HepG2 (cell line): ENCODE measurements around the gene GABRR3. TPM values are rescaled to one million over a fixed set of nuclear protein-coding genes. Genes with fewer than 3 reads are reported as not detected.

Experiments used
- EHMT2 ChIP-seq: fragments of 200-600 bp; sonication (generic); IDR thresholded peaks from 2 replicates; pipeline ENCODE4 v1.7.0; 2017; ENCODE audit warnings: antibody characterized with exemption, low read depth, low read length, borderline replicate concordance
- GABPB1 ChIP-seq: IDR thresholded peaks from 2 replicates; pipeline ENCODE4 v1.6.1; 2016; ENCODE audit warnings: mild to moderate bottlenecking, missing genetic modification reagents, moderate library complexity, missing compliant biosample characterization
- HOXD1 ChIP-seq: sonication (generic); formaldehyde crosslinking; IDR thresholded peaks from 2 replicates; pipeline ENCODE4 v1.5.0; 2020; ENCODE audit warnings: missing genetic modification reagents
- PHF21A ChIP-seq: sonication (generic); formaldehyde crosslinking; IDR thresholded peaks from 2 replicates; pipeline ENCODE4 v1.5.0; 2020; ENCODE audit warnings: mild to moderate bottlenecking, missing genetic modification reagents
- TCF7 ChIP-seq: sonication (generic); IDR thresholded peaks from 2 replicates; pipeline ENCODE4 v1.6.1; 2016; ENCODE audit warnings: antibody characterized with exemption, low read depth
- XRCC5 ChIP-seq: fragments of 200-400 bp; formaldehyde crosslinking; optimal IDR thresholded peaks from 2 replicates; pipeline ENCODE3; 2017; ENCODE audit warnings: mild to moderate bottlenecking, low read length
- ZNF3 ChIP-seq: IDR thresholded peaks from 2 replicates; pipeline ENCODE4 v1.7.0; 2017; ENCODE audit warnings: inconsistent platforms
- ZNF580 ChIP-seq: IDR thresholded peaks from 2 replicates; pipeline ENCODE4 v1.6.1; 2016; ENCODE audit warnings: low read depth, borderline replicate concordance
- ZNF747 ChIP-seq: sonication (generic); formaldehyde crosslinking; IDR thresholded peaks from 2 replicates; pipeline ENCODE4 v1.8.1; 2023; ENCODE audit warnings: missing genetic modification reagents, mild to moderate bottlenecking, borderline replicate concordance
- polyA plus RNA-seq, 8 experiments: library from polyadenylated mRNA; depleted of rRNA in 3 of 8; stranded (reverse) in 7 of 8; unstranded in 1 of 8; fragments of >200 nt; fragmentation: Illumina TruSeq in 4 of 8; extraction: Trizol in 4 of 8; gene quantifications; 2 replicates each; pipeline versions ENCODE4 v1.2.1 to v1.2.3, GENCODE V29; 2011 to 2016; ENCODE audit warnings: low read depth in 4 of 8, missing spikeins in 1 of 8, mixed read lengths in 1 of 8; ENCODE audit not compliant: insufficient read depth in 1 of 8
- total RNA-seq, 5 experiments: library from RNA; depleted of rRNA; stranded (reverse); fragments of >200 nt; fragmentation: Illumina TruSeq; extraction: Trizol; gene quantifications; 2 replicates each; pipeline ENCODE4 v1.2.3, GENCODE V29; 2016; ENCODE audit warnings: low read depth in 1 of 5
- TF ChIP-seq, protein P1 (sequence below): sonication (generic); formaldehyde crosslinking; IDR thresholded peaks from 2 replicates; pipeline ENCODE4 v1.5.0; 2020; ENCODE audit warnings: missing genetic modification reagents, mild to moderate bottlenecking, borderline replicate concordance
- TF ChIP-seq, protein P2 (sequence below): sonication (generic); formaldehyde crosslinking; IDR thresholded peaks from 2 replicates; pipeline ENCODE4 v1.8.0; 2022; ENCODE audit warnings: missing genetic modification reagents, mild to moderate bottlenecking, inconsistent platforms, borderline replicate concordance
- TF ChIP-seq, protein P3 (sequence below): sonication (generic); formaldehyde crosslinking; IDR thresholded peaks from 2 replicates; pipeline ENCODE4 v1.8.1; 2022; ENCODE audit warnings: mild to moderate bottlenecking, missing genetic modification reagents
- TF ChIP-seq, protein P4 (sequence below): sonication (generic); formaldehyde crosslinking; IDR thresholded peaks from 2 replicates; pipeline ENCODE4 v1.4.0; 2020; ENCODE audit warnings: missing genetic modification reagents, borderline replicate concordance

GABRR3 gene
- total and polyA plus RNA-seq, 2 of the 13 experiments (the other 11 are each of a cell fraction or from before 2014, with no cell fraction given): 0.42 to 0.83 TPM

DNA sequence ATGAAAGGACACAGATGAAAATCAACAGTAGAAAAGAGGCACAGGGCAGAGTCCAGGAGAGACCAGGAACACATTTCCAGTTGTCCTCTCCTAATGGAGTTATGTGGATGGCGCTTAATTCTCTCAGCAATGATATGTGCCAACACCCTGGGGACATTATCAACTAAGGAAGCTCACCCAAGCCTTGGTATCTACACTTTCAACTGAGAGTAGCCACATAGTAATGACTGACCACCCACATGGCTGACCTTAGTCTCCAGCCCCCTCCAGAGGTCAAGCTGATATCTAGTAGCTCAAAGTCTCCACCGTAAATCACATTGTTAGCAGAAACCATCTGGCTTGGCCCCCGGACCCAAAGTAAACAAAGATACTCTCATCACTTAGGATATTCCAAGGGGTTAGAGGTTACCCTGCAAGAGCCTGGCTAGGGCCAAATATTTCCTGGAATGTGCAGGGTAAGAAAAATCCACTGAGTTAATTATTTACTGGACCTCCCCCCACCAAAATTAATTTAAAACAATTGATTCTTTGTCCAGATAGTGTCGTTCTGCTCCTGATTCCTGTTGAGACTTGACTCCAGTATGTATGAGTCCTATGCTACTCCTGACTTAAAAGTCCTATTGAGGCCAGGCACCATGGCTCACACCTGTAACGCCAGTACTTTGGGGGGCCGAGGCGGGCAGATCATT is 24.8 kb downstream of the GABRR3 start (continued):
- TF ChIP-seq GABPB1 (CRISPR knock-in tag) (no peak), TCF7 (peak; percentile 50), PHF21A (peak; percentile 97), ZNF580 (CRISPR knock-in tag) (0 out of 2 replicates have a peak, but pooled peaks have one; percentile 52), EHMT2 (peak; percentile 81; the same call in 1 of the 2 replicates), HOXD1 (CRISPR knock-in tag) (0 out of 2 replicates have a peak, but pooled peaks have one; percentile 54), ZNF747 (CRISPR knock-in tag) (peak; percentile 31; the same call in 1 of the 2 replicates), ZNF3 (CRISPR knock-in tag) (0 out of 2 replicates have a peak, but pooled peaks have one; percentile 8), XRCC5 (peak; percentile 76)
- TF ChIP-seq, protein P1, sequence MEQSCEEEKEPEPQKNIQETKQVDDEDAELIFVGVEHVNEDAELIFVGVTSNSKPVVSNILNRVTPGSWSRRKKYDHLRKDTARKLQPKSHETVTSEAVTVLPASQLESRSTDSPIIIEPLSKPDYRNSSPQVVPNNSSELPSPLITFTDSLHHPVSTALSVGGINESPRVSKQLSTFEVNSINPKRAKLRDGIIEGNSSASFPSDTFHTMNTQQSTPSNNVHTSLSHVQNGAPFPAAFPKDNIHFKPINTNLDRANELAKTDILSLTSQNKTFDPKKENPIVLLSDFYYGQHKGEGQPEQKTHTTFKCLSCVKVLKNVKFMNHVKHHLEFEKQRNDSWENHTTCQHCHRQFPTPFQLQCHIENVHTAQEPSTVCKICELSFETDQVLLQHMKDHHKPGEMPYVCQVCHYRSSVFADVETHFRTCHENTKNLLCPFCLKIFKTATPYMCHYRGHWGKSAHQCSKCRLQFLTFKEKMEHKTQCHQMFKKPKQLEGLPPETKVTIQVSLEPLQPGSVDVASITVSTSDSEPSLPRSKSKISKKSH (CRISPR knock-in tag): no peak
- TF ChIP-seq, protein P2, sequence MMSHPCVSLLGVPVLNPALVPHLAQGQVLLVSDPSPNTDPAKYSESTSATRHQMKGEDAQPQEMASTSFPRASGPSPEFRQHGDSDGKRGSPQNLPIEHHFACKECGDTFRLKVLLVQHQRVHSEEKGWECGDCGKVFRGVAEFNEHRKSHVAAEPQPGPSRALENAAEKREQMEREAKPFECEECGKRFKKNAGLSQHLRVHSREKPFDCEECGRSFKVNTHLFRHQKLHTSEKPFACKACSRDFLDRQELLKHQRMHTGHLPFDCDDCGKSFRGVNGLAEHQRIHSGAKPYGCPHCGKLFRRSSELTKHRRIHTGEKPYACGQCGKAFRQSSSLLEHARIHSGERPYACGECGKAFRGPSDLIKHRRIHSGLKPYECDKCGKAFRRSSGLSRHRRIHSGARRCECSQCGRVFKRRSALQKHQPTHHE (CRISPR knock-in tag): peak; percentile 72; the same call in 1 of the 2 replicates
- TF ChIP-seq, protein P3, sequence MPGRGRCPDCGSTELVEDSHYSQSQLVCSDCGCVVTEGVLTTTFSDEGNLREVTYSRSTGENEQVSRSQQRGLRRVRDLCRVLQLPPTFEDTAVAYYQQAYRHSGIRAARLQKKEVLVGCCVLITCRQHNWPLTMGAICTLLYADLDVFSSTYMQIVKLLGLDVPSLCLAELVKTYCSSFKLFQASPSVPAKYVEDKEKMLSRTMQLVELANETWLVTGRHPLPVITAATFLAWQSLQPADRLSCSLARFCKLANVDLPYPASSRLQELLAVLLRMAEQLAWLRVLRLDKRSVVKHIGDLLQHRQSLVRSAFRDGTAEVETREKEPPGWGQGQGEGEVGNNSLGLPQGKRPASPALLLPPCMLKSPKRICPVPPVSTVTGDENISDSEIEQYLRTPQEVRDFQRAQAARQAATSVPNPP (CRISPR knock-in tag): 0 out of 2 replicates have a peak, but pooled peaks have one; percentile 33
- TF ChIP-seq, protein P4, sequence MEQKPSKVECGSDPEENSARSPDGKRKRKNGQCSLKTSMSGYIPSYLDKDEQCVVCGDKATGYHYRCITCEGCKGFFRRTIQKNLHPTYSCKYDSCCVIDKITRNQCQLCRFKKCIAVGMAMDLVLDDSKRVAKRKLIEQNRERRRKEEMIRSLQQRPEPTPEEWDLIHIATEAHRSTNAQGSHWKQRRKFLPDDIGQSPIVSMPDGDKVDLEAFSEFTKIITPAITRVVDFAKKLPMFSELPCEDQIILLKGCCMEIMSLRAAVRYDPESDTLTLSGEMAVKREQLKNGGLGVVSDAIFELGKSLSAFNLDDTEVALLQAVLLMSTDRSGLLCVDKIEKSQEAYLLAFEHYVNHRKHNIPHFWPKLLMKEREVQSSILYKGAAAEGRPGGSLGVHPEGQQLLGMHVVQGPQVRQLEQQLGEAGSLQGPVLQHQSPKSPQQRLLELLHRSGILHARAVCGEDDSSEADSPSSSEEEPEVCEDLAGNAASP (CRISPR knock-in tag): peak; percentile 13; the same call in 1 of the 2 replicates
